Measurements from ENCODE around the gene MYBPC1. TPM values are rescaled to one million over a fixed set of nuclear protein-coding genes. Genes with fewer than 3 reads are reported as not detected.
"Not testable (repeated sequence)": the region's sequence is repeated elsewhere in the genome, so short reads cannot be mapped to it uniquely, and the experiment has no call there.

The MYBPC1 gene
- total RNA-seq, 1 experiment from 2014 or later: not detected

- DNase-seq (ENCODE audit: low read depth): no peak
These were observed 138.4 kb downstream of the MYBPC1 start for GRCh38 chr12:101733166-101733565.

GRCh38 chr12:101734482-101734881 is 139.7 kb downstream of the MYBPC1 start:
- not testable (repeated sequence) for DNase-seq (ENCODE audit: low read depth)

Other genes with a start within 250 kb of the MYBPC1 start
- gene ARL1, start 187.2 kb upstream of the MYBPC1 start, total RNA-seq (2014; rRNA removed; shearing (Covaris generic)): 49.9 and 69.8 TPM in 2 replicates
- not detected in 2 replicates for gene SPIC, start 119.6 kb upstream of the MYBPC1 start, total RNA-seq (2014; rRNA removed; shearing (Covaris generic))
- gene CHPT1, start 102.7 kb downstream of the MYBPC1 start, total RNA-seq (2014; rRNA removed; shearing (Covaris generic)): 34.3 and 39.2 TPM in 2 replicates
- 0.20 TPM in 1 of 2 replicates, not detected in the other for gene SYCP3, start 144.5 kb downstream of the MYBPC1 start, total RNA-seq (2014; rRNA removed; shearing (Covaris generic))
- 11.0 and 12.3 TPM in 2 replicates for gene GNPTAB, start 236.0 kb downstream of the MYBPC1 start, total RNA-seq (2014; rRNA removed; shearing (Covaris generic))